ENCODE results near the gene TMEM273.

- no peak for TF ChIP-seq CTCF (conservative IDR thresholded peaks at IDR 0.05 in 1 of 2, IDR thresholded peaks at IDR 0.05 in 1 of 2; ENCODE audit: extremely low read depth in 1 of 2, insufficient read depth in 1 of 2, low read depth in 1 of 2, low read length in 2 of 2)
- TF ChIP-seq EZH2 (IDR thresholded peaks at IDR 0.05; ENCODE audit: borderline replicate concordance, low read length): no peak
Measured at GRCh38 chr10:49133706-49134248, 54.4 kb downstream of the TMEM273 start, which contains the start of gene FAM170B.

Data from mammary epithelial cell (primary cell).